Neuronal stem cell (in vitro differentiated cells): ENCODE results near the gene IL36A.

Source experiments
- DNase-seq: peaks from one replicate; pipeline ENCODE4 v3.0.0-alpha.2; 2013; ENCODE audit warnings: low spot score
- H2AFZ ChIP-seq: one replicate; pipeline ENCODE4 v1.6.1; 2013; ENCODE audit warnings: mild to moderate bottlenecking, low read length, inconsistent platforms
- H2AK5ac ChIP-seq: 2 replicates; pipeline ENCODE4 v1.6.1; 2013; ENCODE audit warnings: low read depth, mild to moderate bottlenecking, inconsistent platforms, low read length, moderate library complexity, mixed read lengths
- H2BK120ac ChIP-seq: 2 replicates; pipeline ENCODE4 v1.6.1; 2013; ENCODE audit warnings: low read depth, mild to moderate bottlenecking, inconsistent platforms, low read length, moderate library complexity, mixed read lengths
- H2BK12ac ChIP-seq: one replicate; pipeline ENCODE4 v1.6.1; 2013; ENCODE audit warnings: low read length, inconsistent platforms
- H2BK15ac ChIP-seq: 2 replicates; pipeline ENCODE4 v1.6.1; 2013; ENCODE audit warnings: mild to moderate bottlenecking, low read length, inconsistent platforms, mixed read lengths
- H2BK5ac ChIP-seq: one replicate; pipeline ENCODE4 v1.6.1; 2013; ENCODE audit warnings: inconsistent platforms, mild to moderate bottlenecking, low read length, moderate library complexity
- H3K14ac ChIP-seq: one replicate; pipeline ENCODE4 v1.6.1; 2013; ENCODE audit warnings: low read length, inconsistent platforms
- H3K18ac ChIP-seq: 2 replicates; pipeline ENCODE4 v1.6.1; 2013; ENCODE audit warnings: low read length, inconsistent platforms
- H3K23ac ChIP-seq: 2 replicates; pipeline ENCODE4 v1.6.1; 2013; ENCODE audit warnings: low read depth, mild to moderate bottlenecking, mixed read lengths, low read length, inconsistent platforms; ENCODE audit not compliant: poor library complexity
- H3K27ac ChIP-seq: replicated peaks from 3 replicates; pipeline ENCODE4 v1.5.1; 2013; ENCODE audit warnings: low read length, inconsistent platforms
- H3K27me3 ChIP-seq, 3 experiments: 2 replicates each; pipeline ENCODE4 v1.6.1; 2013; ENCODE audit warnings: low read length in 3 of 3, mild to moderate bottlenecking in 2 of 3, inconsistent platforms in 1 of 3, low read depth in 1 of 3, mixed read lengths in 1 of 3, moderate library complexity in 1 of 3; ENCODE audit not compliant: control insufficient read depth in 3 of 3, insufficient read depth in 3 of 3
- H3K36me3 ChIP-seq, 2 donors: replicated peaks in 1 of 2; 2 replicates each; pipeline ENCODE4 v1.6.1; 2013; ENCODE audit warnings: low read length in 2 of 2; ENCODE audit not compliant: control insufficient read depth in 2 of 2, insufficient read depth in 2 of 2
- H3K4ac ChIP-seq: 2 replicates; pipeline ENCODE4 v1.6.1; 2013; ENCODE audit warnings: inconsistent platforms, mild to moderate bottlenecking, low read length, moderate library complexity
- H3K4me1 ChIP-seq, 2 donors: 1 replicate in 1 of 2; 2 replicates in 1 of 2; pipeline ENCODE4 v1.6.1; 2013; ENCODE audit warnings: low read length in 2 of 2, low read depth in 1 of 2; ENCODE audit not compliant: control insufficient read depth in 2 of 2, insufficient read depth in 1 of 2
- H3K4me2 ChIP-seq: one replicate; pipeline ENCODE4 v1.6.1; 2013; ENCODE audit warnings: mild to moderate bottlenecking, low read length, inconsistent platforms; ENCODE audit not compliant: insufficient read depth, poor library complexity, severe bottlenecking
- H3K4me3 ChIP-seq, 2 donors: 2 replicates each; pipeline ENCODE4 v1.5.1; 2013; ENCODE audit warnings: low read length in 2 of 2, mild to moderate bottlenecking in 2 of 2, inconsistent platforms in 1 of 2, moderate library complexity in 1 of 2
- H3K79me1 ChIP-seq: one replicate; pipeline ENCODE4 v1.6.1; 2013; ENCODE audit warnings: low read depth, mild to moderate bottlenecking, inconsistent platforms, low read length, moderate library complexity
- H3K9ac ChIP-seq: one replicate; pipeline ENCODE4 v1.6.1; 2013; ENCODE audit warnings: mild to moderate bottlenecking, low read depth, low read length, inconsistent platforms; ENCODE audit not compliant: poor library complexity
- H3K9me3 ChIP-seq, 2 donors: replicated peaks in 1 of 2; 2 replicates each; pipeline versions ENCODE3 to v1.6.1; 2013; ENCODE audit warnings: low read length in 2 of 2, mild to moderate bottlenecking in 2 of 2, inconsistent platforms in 1 of 2, low read depth in 1 of 2, mixed read lengths in 1 of 2, moderate library complexity in 1 of 2; ENCODE audit not compliant: control insufficient read depth in 2 of 2, insufficient read depth in 1 of 2
- H4K8ac ChIP-seq: one replicate; pipeline ENCODE4 v1.6.1; 2013; ENCODE audit warnings: low read depth, mild to moderate bottlenecking, inconsistent platforms, low read length, moderate library complexity
- H4K91ac ChIP-seq: one replicate; pipeline ENCODE4 v1.6.1; 2013; ENCODE audit warnings: low read length, low read depth, mild to moderate bottlenecking, inconsistent platforms; ENCODE audit not compliant: poor library complexity
- WGBS, 2 donors: extraction: QIAGEN DNeasy Blood & Tissue Kit; methylation state at CpG; one replicate each; pipeline ENCODE4 v1.1.7; 2013; ENCODE audit warnings: missing lambda C conversion rate in 2 of 2, mixed read lengths in 1 of 2; ENCODE audit not compliant: insufficient read length in 2 of 2, insufficient replicate concordance in 1 of 2; ENCODE audit errors: extremely low coverage in 2 of 2; 5-methylcytosine and 5-hydroxymethylcytosine counted together

IL36A gene

DNA sequence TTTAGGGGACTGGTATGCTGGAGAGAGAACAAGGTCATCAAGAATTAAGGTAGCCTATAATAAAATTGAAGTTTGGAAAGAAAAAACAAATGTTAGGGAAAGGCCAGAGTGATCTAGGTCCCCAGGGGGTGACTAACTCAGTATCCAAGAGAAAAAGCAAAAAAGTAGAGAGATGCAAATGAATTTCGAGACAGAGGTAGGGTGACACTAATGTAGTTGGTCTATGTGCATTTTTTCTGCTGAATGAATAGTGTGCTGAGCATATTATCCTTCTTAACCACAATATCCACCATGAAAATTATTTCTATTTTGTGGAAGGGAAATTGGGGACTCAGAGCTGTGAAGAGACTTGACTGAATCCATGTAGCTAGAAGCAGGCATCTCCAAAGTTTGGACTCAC is 9.8 kb downstream of the IL36A start:
- Histone ChIP-seq H2AFZ (no peak overlapping the region), H3K4me2 (no peak overlapping the region), H3K23ac (no peak overlapping the region), H2AK5ac (no peak overlapping the region), H3K4me3 (no peak overlapping the region), H3K14ac (no peak overlapping the region), H2BK120ac (no peak overlapping the region), H4K91ac (no peak overlapping the region), H3K36me3 (no peaks in the 10 kb centered on the region), H4K8ac (no peak overlapping the region), H3K27me3 (no peaks in the 10 kb centered on the region), H2BK15ac (no peak overlapping the region), H3K4ac (no peak overlapping the region), H3K4me1 (peaks cover 0 to 7% of the 10 kb centered on the region in 2 donors), H3K27ac (no peak overlapping the region), H3K9ac (no peak overlapping the region), H3K9me3 (peaks cover 0 to 2% of the 10 kb centered on the region in 2 donors), H3K18ac (no peak overlapping the region), H2BK12ac (no peak overlapping the region), H2BK5ac (no peak overlapping the region), H3K79me1 (no peaks in the 10 kb centered on the region)
- WGBS, 2 donors = no CpG with 5 or more reads among the region's 1 CpG
- no peak for DNase-seq

GRCh38 chr2:113015655-113016054 is 10.4 kb downstream of the IL36A start:
- Histone ChIP-seq H2BK120ac (no peak overlapping the region), H3K4me3 (no peak overlapping the region), H3K14ac (no peak overlapping the region), H3K79me1 (no peaks in the 10 kb centered on the region), H3K9ac (no peak overlapping the region), H4K91ac (no peak overlapping the region), H3K23ac (no peak overlapping the region), H3K4ac (no peak overlapping the region), H2AFZ (peak overlapping the region; percentile 61), H3K36me3 (no peaks in the 10 kb centered on the region), H2BK5ac (no peak overlapping the region), H3K18ac (no peak overlapping the region), H2BK15ac (no peak overlapping the region), H3K9me3 (peaks cover 0 to 2% of the 10 kb centered on the region in 2 donors), H3K4me1 (peaks cover 0 to 7% of the 10 kb centered on the region in 2 donors), H3K27me3 (no peaks in the 10 kb centered on the region), H2AK5ac (no peak overlapping the region), H3K27ac (no peak overlapping the region), H3K4me2 (no peak overlapping the region), H4K8ac (no peak overlapping the region), H2BK12ac (no peak overlapping the region)
- DNase-seq = no peak
- no CpG with 5 or more reads among the region's 2 CpGs for WGBS, 2 donors

DNA sequence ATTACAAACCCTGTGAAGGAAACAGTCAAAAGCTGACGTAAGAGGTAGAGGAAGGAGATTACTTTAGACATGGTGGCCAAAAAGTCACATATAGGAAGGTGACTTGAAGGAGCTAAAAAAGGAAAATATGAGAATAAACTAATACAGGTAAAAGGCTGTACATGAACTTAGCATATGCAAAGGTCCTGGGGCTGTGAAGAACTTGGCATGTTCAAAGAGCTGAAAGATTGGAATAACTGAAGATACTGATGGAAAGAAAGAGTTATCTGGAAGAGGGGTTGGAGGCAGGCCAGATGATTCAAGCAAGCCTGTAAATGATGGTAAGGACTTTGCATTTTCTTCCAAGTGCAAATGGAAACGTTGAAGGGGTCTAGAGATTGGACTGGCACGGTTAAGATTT is 13.2 kb downstream of the IL36A start:
- Histone ChIP-seq H3K4me1 (no peaks in the 10 kb centered on the region), H2BK120ac (no peak overlapping the region), H3K27me3 (peaks cover 0 to 3% (median 0%) of the 10 kb centered on the region in 3 experiments), H2BK12ac (no peak overlapping the region), H2BK15ac (no peak overlapping the region), H3K9ac (no peak overlapping the region), H3K18ac (no peak overlapping the region), H3K4ac (no peak overlapping the region), H2AFZ (no peak overlapping the region), H2BK5ac (no peak overlapping the region), H3K4me2 (no peak overlapping the region), H3K9me3 (peaks cover 0 to 2% of the 10 kb centered on the region in 2 donors), H4K8ac (no peak overlapping the region), H3K36me3 (no peaks in the 10 kb centered on the region), H3K79me1 (no peaks in the 10 kb centered on the region), H3K27ac (no peak overlapping the region), H3K14ac (no peak overlapping the region), H4K91ac (no peak overlapping the region), H3K23ac (no peak overlapping the region), H3K4me3 (no peak overlapping the region), H2AK5ac (no peak overlapping the region)
- WGBS, 2 donors = no CpG with 5 or more reads among the region's 3 CpGs
- no peak for DNase-seq

- Histone ChIP-seq H3K79me1 (no peaks in the 10 kb centered on the region), H4K8ac (no peak overlapping the region), H2AFZ (no peak overlapping the region), H3K4me1 (no peaks in the 10 kb centered on the region), H3K36me3 (no peaks in the 10 kb centered on the region), H2BK120ac (no peak overlapping the region), H3K23ac (no peak overlapping the region), H3K4me3 (no peak overlapping the region), H3K9ac (no peak overlapping the region), H3K14ac (no peak overlapping the region), H4K91ac (no peak overlapping the region), H2AK5ac (no peak overlapping the region), H3K4me2 (no peak overlapping the region), H3K4ac (no peak overlapping the region), H3K27me3 (peaks cover 0 to 26% (median 0%) of the 10 kb centered on the region in 3 experiments), H2BK15ac (no peak overlapping the region), H2BK5ac (no peak overlapping the region), H2BK12ac (no peak overlapping the region), H3K27ac (no peak overlapping the region), H3K9me3 (peaks cover 0 to 2% of the 10 kb centered on the region in 2 donors), H3K18ac (no peak overlapping the region)
- WGBS, 2 donors = no CpG with 5 or more reads among the region's 4 CpGs
- no peak for DNase-seq
Observed at GRCh38 chr2:113021312-113021711, 16.1 kb downstream of the IL36A start.
